AG20443 (cell line): ENCODE results near the gene TNFRSF25.
"Not testable (repeated sequence)": the region's sequence is repeated elsewhere in the genome, so short reads cannot be mapped to it uniquely, and the experiment has no call there.

Experiments used
- DNase-seq: peaks from one replicate; pipeline ENCODE4 v3.0.0; 2012; ENCODE audit warnings: low spot score, mixed read lengths

Gene TNFRSF25

GRCh38 chr1:6453895-6454855 lies 11.8 kb downstream of the TNFRSF25 start:
- not testable (repeated sequence) for DNase-seq

- no peak for DNase-seq
Observed at GRCh38 chr1:6450943-6451373, 15.0 kb downstream of the TNFRSF25 start.

GRCh38 chr1:6450486-6450885 lies 15.5 kb downstream of the TNFRSF25 start:
- DNase-seq: not testable (repeated sequence)

- DNase-seq: no peak
Observed at GRCh38 chr1:6450005-6450450, 15.9 kb downstream of the TNFRSF25 start.

- DNase-seq: peak; percentile 48
Observed at GRCh38 chr1:6448749-6449631, 17.0 kb downstream of the TNFRSF25 start.

GRCh38 chr1:6447818-6448748 lies 17.9 kb downstream of the TNFRSF25 start:
- DNase-seq: no peak

GRCh38 chr1:6447016-6447817 lies 18.8 kb downstream of the TNFRSF25 start:
- DNase-seq: no peak

- DNase-seq: no peak
Observed at GRCh38 chr1:6446665-6447015, 19.3 kb downstream of the TNFRSF25 start.

GRCh38 chr1:6445929-6446328 lies 20.0 kb downstream of the TNFRSF25 start:
- DNase-seq: not testable (repeated sequence)

- DNase-seq: peak; percentile 68
Observed at GRCh38 chr1:6445062-6445763, 20.8 kb downstream of the TNFRSF25 start.

- DNase-seq: no peak
Observed at GRCh38 chr1:6444377-6444776, 21.6 kb downstream of the TNFRSF25 start.

GRCh38 chr1:6443339-6444115 lies 22.4 kb downstream of the TNFRSF25 start:
- no peak for DNase-seq

- DNase-seq: no peak
Observed at GRCh38 chr1:6441586-6441985, 24.4 kb downstream of the TNFRSF25 start.

GRCh38 chr1:6440198-6441126 lies 25.5 kb downstream of the TNFRSF25 start:
- DNase-seq: peak; percentile 80

- DNase-seq: peak; percentile 81
Observed at GRCh38 chr1:6438047-6438525, 27.9 kb downstream of the TNFRSF25 start.

- DNase-seq: not testable (repeated sequence)
Observed at GRCh38 chr1:6437012-6437700, 28.8 kb downstream of the TNFRSF25 start.

- DNase-seq: not testable (repeated sequence)
Observed at GRCh38 chr1:6436277-6436676, 29.7 kb downstream of the TNFRSF25 start.
